ENCODE measurements around the gene AK1. TPM values are rescaled to one million over a fixed set of nuclear protein-coding genes. Genes with fewer than 3 reads are reported as not detected.
A peak's percentile ranks its signal among the peaks of the same experiment; 100 is the strongest.

Gene AK1
- total RNA-seq, 3 donors from 2014 or later, result 66.7 to 157 (median 106) TPM

- TF ChIP-seq CTCF (IDR thresholded peaks at IDR 0.05), result no peak
- Histone ChIP-seq H3K9me3 (no peaks in the 10 kb centered on the region), H3K4me1 (ENCODE audit: low read depth) (peaks cover 30% of the 10 kb centered on the region), H3K36me3 (ENCODE audit: low read depth) (no peaks in the 10 kb centered on the region), H3K4me3 (no peak overlapping the region)
- intact Hi-C loops (cut with DNase I, micrococcal nuclease), result loop anchor here (5.0 to 10.0 kb wide), 2 partner anchors 328 to 336 kb away; no protein-coding TSS in a partner anchor
- ATAC-seq, result no peak
- DNase-seq, result no peak
These were observed 45.6 kb upstream of the AK1 start for GRCh38 chr9:127923046-127923445.

GRCh38 chr9:127921557-127922120 is 44.2 kb upstream of the AK1 start:
- Histone ChIP-seq H3K36me3 (ENCODE audit: low read depth) (no peaks in the 10 kb centered on the region), H3K9me3 (no peaks in the 10 kb centered on the region), H3K4me3 (no peak overlapping the region), H3K4me1 (ENCODE audit: low read depth) (peaks cover 26% of the 10 kb centered on the region)
- ATAC-seq, result peak; percentile 52
- peak; percentile 96 for TF ChIP-seq CTCF (IDR thresholded peaks at IDR 0.05)
- intact Hi-C loops (cut with DNase I, micrococcal nuclease), result loop anchor here (5.0 to 10.0 kb wide), 2 partner anchors 327 to 334 kb away; no protein-coding TSS in a partner anchor
- peak; percentile 78 to 83 (median 78) for DNase-seq

- H3K4me3 ChIP-seq, result no peak overlapping the region
- intact Hi-C loops (cut with DNase I, micrococcal nuclease), result loop anchor here (5.0 to 10.0 kb wide), 2 partner anchors 326 to 333 kb away; no protein-coding TSS in a partner anchor
- DNase-seq (no peak), ATAC-seq (no peak)
- TF ChIP-seq CTCF (IDR thresholded peaks at IDR 0.05), result no peak
- peaks cover 26% of the 10 kb centered on the region for H3K4me1 ChIP-seq (ENCODE audit: low read depth)
- no peaks in the 10 kb centered on the region for H3K36me3 ChIP-seq (ENCODE audit: low read depth)
- H3K9me3 ChIP-seq, result no peaks in the 10 kb centered on the region
These were observed 43.3 kb upstream of the AK1 start for GRCh38 chr9:127920794-127921193.

- DNase-seq (peak; percentile 66 to 88 (median 76)), ATAC-seq (peak; percentile 65)
- no peaks in the 10 kb centered on the region for H3K9me3 ChIP-seq
- intact Hi-C loops (cut with DNase I, micrococcal nuclease), result no loop called here
- no peaks in the 10 kb centered on the region for H3K36me3 ChIP-seq (ENCODE audit: low read depth)
- H3K4me3 ChIP-seq, result no peak overlapping the region
- TF ChIP-seq CTCF (IDR thresholded peaks at IDR 0.05), result no peak
- H3K4me1 ChIP-seq (ENCODE audit: low read depth), result peaks cover 39% of the 10 kb centered on the region
These were observed 41.9 kb upstream of the AK1 start for GRCh38 chr9:127919253-127919815.

- TF ChIP-seq CTCF (IDR thresholded peaks at IDR 0.05), result no peak
- Histone ChIP-seq H3K36me3 (ENCODE audit: low read depth) (no peaks in the 10 kb centered on the region), H3K4me1 (ENCODE audit: low read depth) (peaks cover 45% of the 10 kb centered on the region), H3K9me3 (no peaks in the 10 kb centered on the region), H3K4me3 (no peak overlapping the region)
- ATAC-seq (no peak), DNase-seq (peak in 2 of 3 donors; percentile 50 to 61)
- intact Hi-C loops (cut with DNase I, micrococcal nuclease), result no loop called here
These were observed 41.0 kb upstream of the AK1 start for GRCh38 chr9:127918183-127919107.
